OCI-LY7 (cell line): ENCODE data around the gene FAM222A. TPM values are rescaled to one million over a fixed set of nuclear protein-coding genes. Genes with fewer than 3 reads are reported as not detected.

Experiments used
- BruUV-seq: library from RNA; stranded (reverse); fragments of 400-500 nt; replicated peaks from 2 replicates; lab custom pipeline; 2021; lab: Mats Ljungman, UMichigan
- CTCF ChIA-PET: fragments of 300-600 bp; sonication (Branson Sonifier 250); formaldehyde crosslinking; loops from one replicate; lab custom pipeline; 2022; ENCODE audit warnings: antibody characterized with exemption; ENCODE audit not compliant: unreplicated experiment; lab: Charles Lee
- POLR2A ChIA-PET: fragments of 300-600 bp; sonication (Branson Sonifier 250); formaldehyde crosslinking; loops from one replicate; lab custom pipeline; 2022; ENCODE audit warnings: antibody characterized with exemption; lab: Charles Lee
- DNase-seq: peaks from one replicate; pipeline ENCODE4 v3.0.0-alpha.2; 2015; ENCODE audit warnings: low spot score
- H2AFZ ChIP-seq: fragments of 200-600 bp; sonication (generic), shearing (Covaris generic); 2 replicates; pipeline ENCODE4 v1.6.1; 2014; ENCODE audit warnings: mild to moderate bottlenecking, antibody characterized with exemption, low read length, moderate library complexity
- H3K27ac ChIP-seq: fragments of 200-600 bp; sonication (generic); 2 replicates; pipeline ENCODE4 v1.5.1; 2014; ENCODE audit warnings: mixed run types, low read depth, mild to moderate bottlenecking, moderate library complexity, low read length, inconsistent platforms; ENCODE audit not compliant: poor library complexity, severe bottlenecking
- H3K36me3 ChIP-seq: fragments of 200-600 bp; sonication (generic); 2 replicates; pipeline ENCODE4 v1.6.1; 2014; ENCODE audit warnings: mild to moderate bottlenecking, antibody characterized with exemption, low read length, moderate library complexity, mixed read lengths; ENCODE audit not compliant: insufficient read depth
- H3K4me1 ChIP-seq: fragments of 200-600 bp; sonication (generic); 2 replicates; pipeline ENCODE4 v1.5.1; 2014; ENCODE audit warnings: mild to moderate bottlenecking, low read length; ENCODE audit not compliant: insufficient read depth, poor library complexity, severe bottlenecking
- H3K4me2 ChIP-seq: fragments of 200-600 bp; sonication (generic); 2 replicates; pipeline ENCODE4 v1.6.1; 2014; ENCODE audit warnings: mild to moderate bottlenecking, low read length
- H3K4me3 ChIP-seq: fragments of 200-600 bp; sonication (generic); 2 replicates; pipeline ENCODE4 v1.5.1; 2014; ENCODE audit warnings: mild to moderate bottlenecking, low read depth, low read length; ENCODE audit not compliant: poor library complexity, severe bottlenecking
- H3K79me2 ChIP-seq: fragments of 200-600 bp; sonication (generic); 2 replicates; pipeline ENCODE4 v1.6.1; 2016; ENCODE audit warnings: low read depth, mild to moderate bottlenecking, low read length, moderate library complexity, mixed read lengths; ENCODE audit not compliant: insufficient read depth
- H3K9me2 ChIP-seq: fragments of 200-600 bp; sonication (generic); 2 replicates; pipeline ENCODE4 v1.6.1; 2016; ENCODE audit warnings: mild to moderate bottlenecking, low read length, mixed read lengths; ENCODE audit not compliant: insufficient read depth
- H3K9me3 ChIP-seq: fragments of 200-600 bp; sonication (generic); 2 replicates; pipeline ENCODE4 v1.6.1; 2014; ENCODE audit warnings: mild to moderate bottlenecking, mixed run types, low read length, mixed read lengths
- H4K20me1 ChIP-seq: fragments of 200-600 bp; sonication (generic); 2 replicates; pipeline ENCODE4 v1.6.1; 2014; ENCODE audit warnings: mild to moderate bottlenecking, antibody characterized with exemption, low read length, moderate library complexity, mixed read lengths; ENCODE audit not compliant: insufficient read depth
- EZH2phosphoT487 ChIP-seq: fragments of 200-600 bp; sonication (generic); IDR thresholded peaks from 2 replicates; pipeline ENCODE4 v1.6.1; 2018; ENCODE audit warnings: low read depth, borderline replicate concordance, mild to moderate bottlenecking, mixed run types, antibody characterized with exemption, low read length, moderate library complexity, mixed read lengths
- intact Hi-C: fragments of 100-400 bp; cut with micrococcal nuclease; formaldehyde crosslinking; loops from one replicate; pipeline ENCODE4 v1.10.0; 2022; ENCODE audit not compliant: unreplicated experiment
- total RNA-seq, 2 experiments: library from RNA; depleted of rRNA in 1 of 2; stranded (reverse); fragments of >200 nt in 1 of 2; shearing (Covaris generic) in 1 of 2; gene quantifications; 2 replicates each; pipeline ENCODE4 v1.2.3, GENCODE V29; 2014 to 2022
- TF ChIP-seq, protein P1 (sequence below): fragments of 200-600 bp; sonication (generic); conservative IDR thresholded peaks from 2 replicates; pipeline ENCODE4 v1.5.1; 2014; ENCODE audit warnings: mild to moderate bottlenecking, antibody characterized with exemption, low read length, moderate library complexity, mixed read lengths

Gene FAM222A
- total RNA-seq, 2 experiments from 2014 or later, result 0.98 to 1.8 TPM

DNA sequence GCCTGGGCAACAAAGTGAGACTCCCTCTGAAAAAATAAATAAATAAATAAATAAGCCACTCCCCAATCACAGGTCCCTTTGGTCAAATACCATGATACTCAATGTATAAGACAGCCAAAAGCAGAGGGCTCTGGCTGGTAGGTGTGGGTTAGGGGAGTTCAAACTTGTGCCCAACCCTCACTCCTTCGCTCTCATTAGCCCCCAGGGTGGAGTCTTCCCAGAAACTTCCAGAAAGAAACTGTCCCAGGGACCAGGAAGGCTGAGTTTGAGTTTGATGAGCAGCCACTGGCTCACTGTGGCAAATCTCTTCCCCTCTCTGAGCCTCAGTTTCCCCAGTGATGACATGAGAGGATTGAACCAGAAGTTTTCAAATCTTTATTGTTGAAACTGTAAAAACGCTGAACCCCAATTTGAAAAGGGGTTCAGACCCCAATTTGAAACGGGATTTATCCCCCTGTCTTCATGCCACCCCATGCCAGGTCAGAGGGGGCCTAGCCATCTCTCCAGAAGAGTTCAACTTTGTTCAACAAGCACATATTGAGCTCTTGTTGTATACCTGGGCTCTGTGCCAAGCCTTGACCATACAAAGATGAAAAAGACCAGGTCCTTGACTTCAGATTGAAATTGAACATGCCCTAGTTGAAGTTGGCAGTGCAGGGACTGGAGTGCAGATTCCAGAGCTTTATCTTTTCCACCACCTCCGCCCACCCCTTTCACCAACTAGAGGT, 9.1 kb upstream of the FAM222A start:
- CTCF ChIA-PET, result no interaction called here
- POLR2A ChIA-PET, result interaction anchor here (0.6 kb wide), 1 partner anchor 50 kb away, joined by 6 read pairs; no protein-coding TSS in a partner anchor
- no TSS peak for BruUV-seq

DNA sequence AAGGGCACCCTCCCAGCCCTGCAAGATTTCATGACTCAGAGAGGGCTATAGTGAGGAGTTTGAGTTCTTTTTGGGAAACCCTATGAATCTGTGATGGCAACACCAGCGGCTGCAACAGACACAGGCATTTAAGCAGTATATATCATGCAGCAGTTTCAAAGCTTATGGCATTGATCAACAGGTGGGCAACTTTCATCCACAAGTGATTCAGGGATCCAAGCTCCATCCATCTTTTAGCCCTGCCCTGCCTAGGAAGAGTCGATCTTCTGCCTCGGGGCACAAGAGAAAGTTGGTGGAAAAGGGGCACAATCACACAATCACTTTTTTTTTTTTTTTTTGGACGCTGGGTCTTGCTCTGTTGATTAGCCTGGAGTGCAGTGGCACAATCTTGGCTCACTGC, 8.3 kb upstream of the FAM222A start:
- no peak overlapping the region for H2AFZ ChIP-seq
- POLR2A ChIA-PET, result interaction anchor here (0.6 kb wide), 1 partner anchor 49 kb away, joined by 6 read pairs; no protein-coding TSS in a partner anchor
- H3K36me3 ChIP-seq, result no peaks in the 10 kb centered on the region
- TF ChIP-seq, protein P1, sequence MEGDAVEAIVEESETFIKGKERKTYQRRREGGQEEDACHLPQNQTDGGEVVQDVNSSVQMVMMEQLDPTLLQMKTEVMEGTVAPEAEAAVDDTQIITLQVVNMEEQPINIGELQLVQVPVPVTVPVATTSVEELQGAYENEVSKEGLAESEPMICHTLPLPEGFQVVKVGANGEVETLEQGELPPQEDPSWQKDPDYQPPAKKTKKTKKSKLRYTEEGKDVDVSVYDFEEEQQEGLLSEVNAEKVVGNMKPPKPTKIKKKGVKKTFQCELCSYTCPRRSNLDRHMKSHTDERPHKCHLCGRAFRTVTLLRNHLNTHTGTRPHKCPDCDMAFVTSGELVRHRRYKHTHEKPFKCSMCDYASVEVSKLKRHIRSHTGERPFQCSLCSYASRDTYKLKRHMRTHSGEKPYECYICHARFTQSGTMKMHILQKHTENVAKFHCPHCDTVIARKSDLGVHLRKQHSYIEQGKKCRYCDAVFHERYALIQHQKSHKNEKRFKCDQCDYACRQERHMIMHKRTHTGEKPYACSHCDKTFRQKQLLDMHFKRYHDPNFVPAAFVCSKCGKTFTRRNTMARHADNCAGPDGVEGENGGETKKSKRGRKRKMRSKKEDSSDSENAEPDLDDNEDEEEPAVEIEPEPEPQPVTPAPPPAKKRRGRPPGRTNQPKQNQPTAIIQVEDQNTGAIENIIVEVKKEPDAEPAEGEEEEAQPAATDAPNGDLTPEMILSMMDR, result no peak
- no peak for TF ChIP-seq EZH2phosphoT487
- no peak overlapping the region for H3K27ac ChIP-seq
- no peaks in the 10 kb centered on the region for H3K79me2 ChIP-seq
- H3K4me3 ChIP-seq, result no peak overlapping the region
- H3K4me1 ChIP-seq, result no peaks in the 10 kb centered on the region
- H3K9me3 ChIP-seq, result no peaks in the 10 kb centered on the region
- no peak for DNase-seq
- no peaks in the 10 kb centered on the region for H4K20me1 ChIP-seq
- intact Hi-C loops, result no loop called here
- BruUV-seq, result no TSS peak
- CTCF ChIA-PET, result no interaction called here
- no peaks in the 10 kb centered on the region for H3K9me2 ChIP-seq
- H3K4me2 ChIP-seq, result no peak overlapping the region

More for the DNA sequence above, 9.1 kb upstream of the FAM222A start:
- Histone ChIP-seq H3K4me2 (no peak overlapping the region), H3K27ac (no peak overlapping the region), H3K9me2 (no peaks in the 10 kb centered on the region), H3K79me2 (no peaks in the 10 kb centered on the region), H4K20me1 (no peaks in the 10 kb centered on the region), H3K4me1 (no peaks in the 10 kb centered on the region), H2AFZ (no peak overlapping the region), H3K4me3 (no peak overlapping the region), H3K36me3 (no peaks in the 10 kb centered on the region), H3K9me3 (no peaks in the 10 kb centered on the region)
- TF ChIP-seq, protein P1, result no peak
- TF ChIP-seq EZH2phosphoT487, result no peak
- intact Hi-C loops, result no loop called here
- DNase-seq, result no peak

DNA sequence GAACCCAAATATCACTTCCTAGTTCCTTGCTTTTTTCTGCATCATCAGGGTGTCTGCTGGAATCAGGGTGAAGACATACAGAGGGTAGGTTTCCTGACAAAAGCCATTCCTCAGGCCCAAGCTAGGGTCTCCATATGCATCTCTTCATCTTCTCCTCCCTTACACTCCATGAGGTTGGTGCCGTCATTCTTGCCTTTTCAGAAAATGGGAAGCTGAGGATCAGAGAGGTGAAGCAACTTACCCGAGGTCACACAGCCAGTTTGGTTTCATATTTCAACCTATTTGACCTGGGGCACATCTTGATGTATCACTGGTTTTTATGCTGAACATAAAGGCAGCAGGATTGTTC, 7.3 kb upstream of the FAM222A start:
- no peaks in the 10 kb centered on the region for H3K79me2 ChIP-seq
- BruUV-seq, result no TSS peak
- H3K36me3 ChIP-seq, result no peaks in the 10 kb centered on the region
- ChIA-PET CTCF (interaction anchor here (0.6 kb wide), 1 partner anchor 19 kb away, joined by 3 read pairs; no protein-coding TSS in a partner anchor), POLR2A (no interaction called here)
- H3K4me3 ChIP-seq, result no peak overlapping the region
- no peak overlapping the region for H3K4me2 ChIP-seq
- no peak overlapping the region for H2AFZ ChIP-seq
- no peak for DNase-seq
- TF ChIP-seq EZH2phosphoT487, result no peak
- TF ChIP-seq, protein P1, result no peak
- no peaks in the 10 kb centered on the region for H3K9me3 ChIP-seq
- intact Hi-C loops, result no loop called here
- H4K20me1 ChIP-seq, result no peaks in the 10 kb centered on the region
- no peaks in the 10 kb centered on the region for H3K9me2 ChIP-seq
- H3K27ac ChIP-seq, result no peak overlapping the region
- H3K4me1 ChIP-seq, result no peaks in the 10 kb centered on the region
